SK-N-SH (cell line): ENCODE measurements around the gene NME3. TPM values are rescaled to one million over a fixed set of nuclear protein-coding genes. Genes with fewer than 3 reads are reported as not detected.

Experiments
- CTCF ChIA-PET: fragments of 300-600, 350-600 bp; formaldehyde crosslinking; extraction: SDS; loops from one replicate; lab custom pipeline; 2021; lab: Yijun Ruan, JAX
- POLR2A ChIA-PET: fragments of 350-600 bp; sonication (Branson Sonifier 250); formaldehyde crosslinking; extraction: SDS; loops from one replicate; lab custom pipeline; 2020; ENCODE audit warnings: antibody characterized with exemption, inconsistent platforms; lab: Yijun Ruan, JAX
- DNase-seq: peaks from one replicate; pipeline ENCODE4 v3.0.0; 2012
- H2AFZ ChIP-seq: fragments of 200-600 bp; sonication (generic); 2 replicates; pipeline ENCODE4 v1.8.1; 2016; ENCODE audit warnings: antibody characterized with exemption, mild to moderate bottlenecking, low read depth
- H3F3A ChIP-seq: fragments of 200-600 bp; sonication (generic); replicated peaks from 2 replicates; pipeline ENCODE3; 2016; ENCODE audit warnings: antibody characterized with exemption, mild to moderate bottlenecking; ENCODE audit not compliant: insufficient read depth
- H3K27ac ChIP-seq, 2 experiments: fragments of 200-500 bp in 1 of 2; fragments of 200-600 bp in 1 of 2; sonication (Bioruptor generic) in 1 of 2; sonication (generic), shearing (Covaris generic) in 1 of 2; 2 replicates each; pipeline versions ENCODE4 v1.5.1 to v1.6.1; 2014 to 2016; ENCODE audit warnings: low read depth in 2 of 2, inconsistent platforms in 1 of 2, low read length in 1 of 2, mild to moderate bottlenecking in 1 of 2, mixed read lengths in 1 of 2
- H3K27me3 ChIP-seq: fragments of 200-600 bp; sonication (generic), shearing (Covaris generic); 2 replicates; pipeline ENCODE4 v1.6.1; 2016; ENCODE audit warnings: mixed run types; ENCODE audit not compliant: insufficient read depth
- H3K36me3 ChIP-seq, 2 experiments: fragments of 200-500 bp in 1 of 2; fragments of 200-600 bp in 1 of 2; sonication (Bioruptor generic) in 1 of 2; sonication (generic) in 1 of 2; replicated peaks in 1 of 2; 2 replicates each; pipeline versions ENCODE3 to v1.5.1; 2014 to 2016; ENCODE audit warnings: low read length in 1 of 2, mild to moderate bottlenecking in 1 of 2; ENCODE audit not compliant: insufficient read depth in 2 of 2, control insufficient read depth in 1 of 2
- H3K4me1 ChIP-seq, 2 experiments: fragments of 200-500 bp in 1 of 2; fragments of 200-600 bp in 1 of 2; sonication (Bioruptor generic) in 1 of 2; sonication (generic), shearing (Covaris generic) in 1 of 2; 2 replicates each; pipeline versions ENCODE4 v1.5.1 to v1.6.1; 2014 to 2016; ENCODE audit warnings: low read depth in 1 of 2, low read length in 1 of 2, mixed run types in 1 of 2; ENCODE audit not compliant: insufficient read depth in 2 of 2, control insufficient read depth in 1 of 2
- H3K4me2 ChIP-seq: fragments of 200-600 bp; sonication (generic), shearing (Covaris generic); 2 replicates; pipeline ENCODE4 v1.6.1; 2017; ENCODE audit warnings: mixed run types
- H3K4me3 ChIP-seq, 2 experiments: fragments of 200-500 bp in 1 of 2; fragments of 200-600 bp in 1 of 2; sonication (Bioruptor generic) in 1 of 2; sonication (generic), shearing (Covaris generic) in 1 of 2; 2 replicates each; pipeline versions ENCODE4 v1.5.1 to v1.8.1; 2014 to 2016; ENCODE audit warnings: low read depth in 2 of 2, inconsistent platforms in 1 of 2, low read length in 1 of 2, mild to moderate bottlenecking in 1 of 2, mixed read lengths in 1 of 2, moderate library complexity in 1 of 2
- H3K79me2 ChIP-seq: fragments of 200-600 bp; sonication (generic); 2 replicates; pipeline ENCODE4 v1.8.1; 2017; ENCODE audit warnings: mild to moderate bottlenecking; ENCODE audit not compliant: insufficient read depth
- H3K9ac ChIP-seq: fragments of 200-600 bp; sonication (generic); 2 replicates; pipeline ENCODE4 v1.6.1; 2017; ENCODE audit warnings: mixed run types
- H3K9me2 ChIP-seq: fragments of 200-600 bp; sonication (generic); 2 replicates; pipeline ENCODE4 v1.6.1; 2017; ENCODE audit warnings: mixed run types
- H3K9me3 ChIP-seq: fragments of 200-600 bp; sonication (generic); 2 replicates; pipeline ENCODE4 v1.6.1; 2017; ENCODE audit warnings: mixed run types, mild to moderate bottlenecking, moderate library complexity
- H4K20me1 ChIP-seq: fragments of 200-600 bp; sonication (generic); 2 replicates; pipeline ENCODE4 v1.6.1; 2017; ENCODE audit warnings: mild to moderate bottlenecking, mixed run types; ENCODE audit not compliant: insufficient read depth
- CHD2 ChIP-seq: fragments of 150-350 bp; IDR thresholded peaks from 2 replicates; pipeline ENCODE4 v1.6.1; 2018; ENCODE audit warnings: low read length; ENCODE audit not compliant: partially characterized antibody
- ELF1 ChIP-seq: IDR thresholded peaks from 2 replicates; pipeline ENCODE4 v1.4.0; 2012
- FOSL2 ChIP-seq: IDR thresholded peaks from 2 replicates; pipeline ENCODE4 v1.4.0; 2012; ENCODE audit warnings: low read depth, mild to moderate bottlenecking, moderate library complexity, borderline replicate concordance
- FOXJ3 ChIP-seq: sonication (generic); formaldehyde crosslinking; IDR thresholded peaks from 2 replicates; pipeline ENCODE4 v1.5.1; 2020; ENCODE audit warnings: mild to moderate bottlenecking, missing genetic modification reagents
- FOXM1 ChIP-seq: IDR thresholded peaks from 2 replicates; pipeline ENCODE4 v1.4.0; 2012; ENCODE audit warnings: low read depth, mild to moderate bottlenecking
- GABPA ChIP-seq: IDR thresholded peaks from 2 replicates; pipeline ENCODE4 v1.4.0; 2012; ENCODE audit warnings: low read depth, mild to moderate bottlenecking
- GATA2 ChIP-seq: sonication (generic); formaldehyde crosslinking; IDR thresholded peaks from 2 replicates; pipeline ENCODE4 v1.5.0; 2020; ENCODE audit warnings: mild to moderate bottlenecking, missing genetic modification reagents
- MEF2A ChIP-seq: IDR thresholded peaks from 2 replicates; pipeline ENCODE4 v1.4.0; 2012; ENCODE audit warnings: low read depth, borderline replicate concordance
- MXI1 ChIP-seq: IDR thresholded peaks from 2 replicates; pipeline ENCODE4 v1.6.1; 2012; ENCODE audit warnings: mild to moderate bottlenecking, low read depth, low read length, improper control_type of control experiment
- NFIC ChIP-seq: IDR thresholded peaks from 2 replicates; pipeline ENCODE4 v1.4.0; 2012; ENCODE audit warnings: borderline replicate concordance
- NRF1 ChIP-seq: IDR thresholded peaks from 2 replicates; pipeline ENCODE4 v1.6.1; 2012; ENCODE audit warnings: low read depth, mild to moderate bottlenecking, low read length
- POLR2AphosphoS5 ChIP-seq: IDR thresholded peaks from 2 replicates; pipeline ENCODE4 v1.6.1; 2012; ENCODE audit warnings: low read depth, low read length
- RAD21 ChIP-seq: IDR thresholded peaks from 2 replicates; pipeline ENCODE4 v1.6.1; 2012; ENCODE audit warnings: mild to moderate bottlenecking, low read length
- RCOR1 ChIP-seq: fragments of 150-350 bp; IDR thresholded peaks from 2 replicates; pipeline ENCODE4 v1.6.1; 2017; ENCODE audit warnings: antibody characterized with exemption, low read length
- RFX5 ChIP-seq: IDR thresholded peaks from 2 replicates; pipeline ENCODE4 v1.6.1; 2012; ENCODE audit warnings: mild to moderate bottlenecking, improper control_type of control experiment, low read length
- RXRA ChIP-seq: IDR thresholded peaks from 2 replicates; pipeline ENCODE4 v1.4.0; 2012; ENCODE audit warnings: low read depth, mild to moderate bottlenecking, borderline replicate concordance
- SIN3A ChIP-seq: IDR thresholded peaks from 2 replicates; pipeline ENCODE4 v1.6.1; 2012; ENCODE audit warnings: low read depth, mild to moderate bottlenecking, low read length, moderate library complexity, borderline replicate concordance
- SMC3 ChIP-seq: IDR thresholded peaks from 2 replicates; pipeline ENCODE4 v1.6.1; 2012; ENCODE audit warnings: low read depth, low read length, improper control_type of control experiment
- TAF1 ChIP-seq: IDR thresholded peaks from 2 replicates; pipeline ENCODE4 v1.6.1; 2012; ENCODE audit warnings: low read depth, mild to moderate bottlenecking, low read length, moderate library complexity, borderline replicate concordance
- TCF12 ChIP-seq: IDR thresholded peaks from 2 replicates; pipeline ENCODE4 v1.4.0; 2012
- WGBS: methylation state at CpG from one replicate; pipeline ENCODE4 v1.1.6; 2017; ENCODE audit warnings: low lambda C conversion rate; 5-methylcytosine and 5-hydroxymethylcytosine counted together
- polyA plus RNA-seq, 3 experiments: library from polyadenylated mRNA; depleted of rRNA; stranded (reverse); fragments of >200 nt; gene quantifications; 2 replicates each; pipeline ENCODE4 v1.2.3, GENCODE V29; 2012
- TF ChIP-seq, protein P1 (sequence below): fragments of 150-350 bp; IDR thresholded peaks from 2 replicates; pipeline ENCODE4 v1.6.1; 2017; ENCODE audit warnings: antibody characterized with exemption, low read length, low read depth, borderline replicate concordance
- TF ChIP-seq, protein P2 (sequence below): fragments of 200-600 bp; sonication (generic); IDR thresholded peaks from 2 replicates; pipeline ENCODE4 v1.6.1; 2017; ENCODE audit warnings: antibody characterized with exemption, mild to moderate bottlenecking, moderate library complexity
- TF ChIP-seq, protein P3 (sequence below): IDR thresholded peaks from 2 replicates; pipeline ENCODE4; 2012

The NME3 gene
- polyA plus RNA-seq, 1 of the 3 experiments (the other 2 are of a cell fraction) = 77.2 TPM

DNA sequence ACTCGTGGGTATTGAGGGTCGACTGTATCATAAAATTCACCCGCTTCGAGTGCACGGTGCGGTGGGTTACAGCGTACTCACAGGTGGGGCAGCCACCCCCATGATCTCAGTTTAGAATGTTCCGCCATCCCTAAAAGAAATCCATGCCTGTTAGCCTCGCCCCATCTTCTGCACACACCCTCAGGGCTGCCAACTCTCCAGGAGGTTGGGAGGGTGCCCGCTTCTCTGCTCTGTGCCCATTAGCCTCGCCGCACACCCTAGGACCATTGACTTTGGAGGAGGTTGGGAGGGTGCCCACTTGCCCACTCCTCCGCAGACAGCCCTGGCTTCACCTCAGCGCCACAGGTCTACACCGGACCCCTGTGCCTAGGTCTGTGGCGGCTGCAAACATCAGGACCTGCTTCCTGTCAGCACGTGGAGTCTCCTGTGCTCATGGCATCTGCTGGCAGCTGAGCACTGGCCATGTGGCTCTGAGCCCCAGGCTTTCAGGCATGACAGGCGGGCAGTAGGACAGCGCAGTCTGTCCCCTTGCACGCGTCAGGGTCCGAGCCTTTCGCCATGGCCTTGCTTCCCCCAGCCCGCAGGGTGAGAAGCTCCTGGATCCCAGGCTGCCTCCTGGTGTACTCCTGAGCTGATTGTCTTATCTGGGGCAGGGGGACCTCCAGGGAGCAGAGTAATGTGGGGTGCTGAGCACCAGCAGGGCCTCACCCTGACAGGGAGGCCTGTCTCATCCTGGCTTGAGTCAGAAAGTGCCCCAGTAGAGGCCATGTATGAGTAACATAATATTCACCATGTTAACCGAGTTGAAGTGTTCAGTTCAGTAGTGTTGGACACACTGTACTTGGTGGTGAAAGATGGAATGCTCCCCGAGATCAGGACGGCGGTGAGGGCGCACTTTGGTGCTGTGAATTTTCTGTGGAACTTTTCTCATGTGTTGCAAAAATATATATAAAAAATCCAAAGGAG is 21.9 kb downstream of the NME3 start:
- ChIA-PET POLR2A (no interaction called here), CTCF (interaction anchor here (0.7 to 1.4 kb wide), 3 partner anchors 26 to 667 kb away, joined by 3 to 7 read pairs (median 6); partner anchors contain the start of gene MAPK8IP3)
- Histone ChIP-seq H3K27me3 (no peaks in the 10 kb centered on the region), H3K79me2 (no peaks in the 10 kb centered on the region), H3K9me3 (no peaks in the 10 kb centered on the region), H3F3A (no peaks in the 10 kb centered on the region), H3K9me2 (no peaks in the 10 kb centered on the region), H4K20me1 (no peaks in the 10 kb centered on the region), H3K4me1 (no peaks in the 10 kb centered on the region), H3K36me3 (peaks cover 4 to 52% of the 10 kb centered on the region in 2 experiments), H3K27ac (no peak overlapping the region), H3K9ac (no peak overlapping the region), H2AFZ (no peak overlapping the region), H3K4me2 (no peak overlapping the region), H3K4me3 (no peak overlapping the region)
- TF ChIP-seq FOXJ3 (CRISPR knock-in tag) = no peak
- TF ChIP-seq GABPA = no peak
- TF ChIP-seq CHD2 = no peak
- TF ChIP-seq TCF12 = no peak
- TF ChIP-seq RAD21 = no peak
- no peak for TF ChIP-seq ELF1
- no peak for TF ChIP-seq TAF1
- no peak for TF ChIP-seq NFIC
- TF ChIP-seq, protein P1, sequence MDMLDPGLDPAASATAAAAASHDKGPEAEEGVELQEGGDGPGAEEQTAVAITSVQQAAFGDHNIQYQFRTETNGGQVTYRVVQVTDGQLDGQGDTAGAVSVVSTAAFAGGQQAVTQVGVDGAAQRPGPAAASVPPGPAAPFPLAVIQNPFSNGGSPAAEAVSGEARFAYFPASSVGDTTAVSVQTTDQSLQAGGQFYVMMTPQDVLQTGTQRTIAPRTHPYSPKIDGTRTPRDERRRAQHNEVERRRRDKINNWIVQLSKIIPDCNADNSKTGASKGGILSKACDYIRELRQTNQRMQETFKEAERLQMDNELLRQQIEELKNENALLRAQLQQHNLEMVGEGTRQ = no peak
- TF ChIP-seq FOXM1 = no peak
- TF ChIP-seq MXI1 = no peak
- TF ChIP-seq FOSL2 = no peak
- no peak for TF ChIP-seq GATA2 (CRISPR knock-in tag)
- TF ChIP-seq, protein P2, sequence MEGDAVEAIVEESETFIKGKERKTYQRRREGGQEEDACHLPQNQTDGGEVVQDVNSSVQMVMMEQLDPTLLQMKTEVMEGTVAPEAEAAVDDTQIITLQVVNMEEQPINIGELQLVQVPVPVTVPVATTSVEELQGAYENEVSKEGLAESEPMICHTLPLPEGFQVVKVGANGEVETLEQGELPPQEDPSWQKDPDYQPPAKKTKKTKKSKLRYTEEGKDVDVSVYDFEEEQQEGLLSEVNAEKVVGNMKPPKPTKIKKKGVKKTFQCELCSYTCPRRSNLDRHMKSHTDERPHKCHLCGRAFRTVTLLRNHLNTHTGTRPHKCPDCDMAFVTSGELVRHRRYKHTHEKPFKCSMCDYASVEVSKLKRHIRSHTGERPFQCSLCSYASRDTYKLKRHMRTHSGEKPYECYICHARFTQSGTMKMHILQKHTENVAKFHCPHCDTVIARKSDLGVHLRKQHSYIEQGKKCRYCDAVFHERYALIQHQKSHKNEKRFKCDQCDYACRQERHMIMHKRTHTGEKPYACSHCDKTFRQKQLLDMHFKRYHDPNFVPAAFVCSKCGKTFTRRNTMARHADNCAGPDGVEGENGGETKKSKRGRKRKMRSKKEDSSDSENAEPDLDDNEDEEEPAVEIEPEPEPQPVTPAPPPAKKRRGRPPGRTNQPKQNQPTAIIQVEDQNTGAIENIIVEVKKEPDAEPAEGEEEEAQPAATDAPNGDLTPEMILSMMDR = no peak
- no peak for TF ChIP-seq RCOR1
- WGBS = 93% methylated on average over 21 of the region's 29 CpGs
- DNase-seq = no peak

DNA sequence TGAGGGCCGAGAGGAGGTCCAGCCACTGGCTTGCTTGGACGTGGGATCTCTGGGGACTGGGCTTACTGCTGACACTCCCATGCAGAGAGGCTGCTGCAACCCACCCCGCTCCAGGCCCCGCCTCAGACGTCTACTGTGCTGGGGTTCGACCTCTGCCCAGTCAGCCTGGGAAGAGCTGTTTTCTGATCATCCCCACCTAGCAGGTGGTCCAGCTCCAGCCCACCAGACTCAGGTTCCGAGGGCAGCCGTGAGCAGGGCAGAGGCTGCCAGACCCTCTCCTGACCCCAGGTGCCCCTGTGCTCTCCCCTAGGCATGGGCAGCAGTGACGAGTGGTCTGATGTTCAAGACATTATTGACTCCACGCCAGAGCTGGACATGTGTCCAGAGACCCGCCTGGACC is 23.4 kb downstream of the NME3 start:
- H3K4me2 ChIP-seq = no peak overlapping the region
- H3K79me2 ChIP-seq = no peaks in the 10 kb centered on the region
- H4K20me1 ChIP-seq = no peaks in the 10 kb centered on the region
- H2AFZ ChIP-seq = no peak overlapping the region
- H3F3A ChIP-seq = no peaks in the 10 kb centered on the region
- DNase-seq = no peak
- no peaks in the 10 kb centered on the region for H3K9me3 ChIP-seq
- POLR2A ChIA-PET = no interaction called here
- H3K36me3 ChIP-seq = peaks cover 4 to 62% of the 10 kb centered on the region in 2 experiments
- H3K9ac ChIP-seq = no peak overlapping the region
- H3K4me3 ChIP-seq = no peak overlapping the region
- no peak overlapping the region for H3K27ac ChIP-seq
- no peaks in the 10 kb centered on the region for H3K9me2 ChIP-seq
- CTCF ChIA-PET = interaction anchor here (1.2 kb wide), 1 partner anchor 24 kb away, joined by 4 read pairs; no protein-coding TSS in a partner anchor
- H3K4me1 ChIP-seq = no peaks in the 10 kb centered on the region
- 98% methylated on average over 7 of the region's 11 CpGs for WGBS
- no peaks in the 10 kb centered on the region for H3K27me3 ChIP-seq
- TF ChIP-seq RXRA = no peak
- TF ChIP-seq POLR2AphosphoS5 = no peak
- no peak for TF ChIP-seq MEF2A
- TF ChIP-seq RFX5 = no peak
- TF ChIP-seq, protein P2 = no peak
- TF ChIP-seq FOSL2 = no peak
- no peak for TF ChIP-seq NRF1
- TF ChIP-seq SIN3A = no peak
- TF ChIP-seq, protein P3, sequence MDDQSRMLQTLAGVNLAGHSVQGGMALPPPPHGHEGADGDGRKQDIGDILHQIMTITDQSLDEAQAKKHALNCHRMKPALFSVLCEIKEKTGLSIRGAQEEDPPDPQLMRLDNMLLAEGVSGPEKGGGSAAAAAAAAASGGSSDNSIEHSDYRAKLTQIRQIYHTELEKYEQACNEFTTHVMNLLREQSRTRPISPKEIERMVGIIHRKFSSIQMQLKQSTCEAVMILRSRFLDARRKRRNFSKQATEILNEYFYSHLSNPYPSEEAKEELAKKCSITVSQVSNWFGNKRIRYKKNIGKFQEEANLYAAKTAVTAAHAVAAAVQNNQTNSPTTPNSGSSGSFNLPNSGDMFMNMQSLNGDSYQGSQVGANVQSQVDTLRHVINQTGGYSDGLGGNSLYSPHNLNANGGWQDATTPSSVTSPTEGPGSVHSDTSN = no peak
- TF ChIP-seq SMC3 = no peak
- TF ChIP-seq RAD21 = no peak
